GM19324 (cell line): ENCODE results near the gene KANSL3.

Experiments used
- ATAC-seq: cut with Tn5 transposase; IDR thresholded peaks from one replicate; pipeline ENCODE4 v1.9.1; 2021; ENCODE audit warnings: mild to moderate bottlenecking, moderate library complexity; ENCODE audit not compliant: unreplicated experiment, low FRiP score

Gene KANSL3

GRCh38 chr2:96547203-96547641 lies 90.9 kb downstream of the KANSL3 start:
- ATAC-seq, result no peak

DNA sequence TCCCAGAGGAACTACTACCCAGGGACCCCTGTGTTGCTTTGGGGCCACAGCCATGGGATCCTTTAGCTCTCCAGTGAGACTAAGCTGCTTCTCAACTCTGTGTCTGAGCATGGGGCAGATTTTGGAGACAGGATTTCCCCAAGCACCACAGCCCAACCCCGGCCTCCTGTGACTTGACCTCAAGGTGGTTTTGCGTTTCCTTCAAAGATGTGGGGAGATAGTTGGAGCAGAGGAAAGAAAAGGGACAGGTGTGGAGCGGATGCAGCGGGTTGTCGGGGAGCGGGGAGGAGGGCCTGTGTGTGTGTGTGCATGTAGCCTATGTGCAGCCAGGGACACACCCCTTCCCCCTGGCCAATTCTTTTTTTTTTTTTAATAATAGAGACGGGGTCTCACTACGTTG lies 91.3 kb downstream of the KANSL3 start:
- no peak for ATAC-seq

DNA sequence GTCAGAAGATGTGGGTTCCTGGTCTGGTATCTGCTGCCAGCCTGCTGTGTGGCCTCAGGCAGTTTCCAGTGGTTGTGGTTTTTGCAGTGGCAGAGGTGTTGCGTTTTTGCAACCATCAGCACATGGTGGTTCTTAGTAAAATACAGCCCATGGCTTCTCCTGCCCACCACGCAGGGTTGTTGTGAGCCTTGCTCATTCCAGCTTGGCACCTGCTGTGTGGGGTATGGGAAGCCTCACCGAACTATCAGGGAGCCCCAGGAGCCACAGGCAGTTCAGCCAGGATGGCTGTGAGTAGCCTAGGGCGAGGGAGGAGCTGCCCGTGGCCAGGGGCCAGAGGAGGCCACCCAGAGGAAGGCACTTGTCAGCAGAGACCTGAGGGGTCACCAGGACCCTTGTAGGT lies 91.8 kb downstream of the KANSL3 start:
- ATAC-seq, result no peak
